Stomach (tissue), 4 donors: Measurements from ENCODE around the gene PTGDS.

Source experiments
- CTCF ChIP-seq, 7 experiments: fragments of 450-650 bp in 4 of 7; fragments of 200-600 bp in 3 of 7; sonication (generic) in 3 of 7; IDR thresholded peaks; one replicate each; pipeline ENCODE4 v1.5.1; 2016 to 2019; ENCODE audit warnings: antibody characterized with exemption in 7 of 7, control low read depth in 2 of 7, mild to moderate bottlenecking in 1 of 7
- EP300 ChIP-seq: sonication (generic); formaldehyde crosslinking; IDR thresholded peaks from one replicate; pipeline ENCODE4 v1.6.1; 2017; ENCODE audit warnings: antibody characterized with exemption
- POLR2A ChIP-seq, 4 donors: fragments of 450-650 bp; IDR thresholded peaks; one replicate each; pipeline ENCODE4 v1.6.1; 2016; ENCODE audit warnings: antibody characterized with exemption in 4 of 4, control low read depth in 2 of 4, mild to moderate bottlenecking in 1 of 4, moderate library complexity in 1 of 4
- POLR2AphosphoS5 ChIP-seq, 3 donors: sonication (generic); formaldehyde crosslinking; IDR thresholded peaks; one replicate each; pipeline ENCODE4 v1.6.1; 2016; ENCODE audit warnings: antibody characterized with exemption in 3 of 3

- TF ChIP-seq CTCF (IDR thresholded peaks at IDR 0.05) (no peak), POLR2AphosphoS5 (IDR thresholded peaks at IDR 0.05) (no peak), POLR2A (IDR thresholded peaks at IDR 0.05) (no peak), EP300 (no peak)
Measured at GRCh38 chr9:137016436-137016835, 39.1 kb downstream of the PTGDS start.
